Activated B cell treated with CpG ODN at 0.5 μM for 24 hours (primary cell): ENCODE measurements around the gene PALLD. TPM values are rescaled to one million over a fixed set of nuclear protein-coding genes. Genes with fewer than 3 reads are reported as not detected.

ENCODE experiments used
- ATAC-seq: fragments of 200-7000 bp; cut with Tn5 transposase; one replicate; pipeline ENCODE4 v1.10.0; 2021; ENCODE audit warnings: low read depth, mild to moderate bottlenecking, moderate library complexity
- CTCF ChIA-PET: fragments of 350-600 bp; sonication (Branson Sonifier 250); formaldehyde crosslinking; loops from one replicate; lab custom pipeline; 2021; ENCODE audit warnings: antibody characterized with exemption; lab: Charles Lee
- POLR2A ChIA-PET: fragments of 350-600 bp; sonication (Branson Sonifier 250); formaldehyde crosslinking; loops from one replicate; lab custom pipeline; 2021; ENCODE audit warnings: antibody characterized with exemption; lab: Charles Lee
- DNase-seq: peaks from one replicate; pipeline ENCODE4 v3.0.0; 2022
- H3K27ac Mint-ChIP-seq: one replicate; pipeline ENCODE4 v1.8.0; 2020; ENCODE audit warnings: mixed read lengths
- H3K27me3 Mint-ChIP-seq: one replicate; pipeline ENCODE4 v1.8.0; 2021; ENCODE audit warnings: mixed read lengths
- H3K36me3 Mint-ChIP-seq: one replicate; pipeline ENCODE4 v1.8.0; 2021; ENCODE audit warnings: low read depth, mixed read lengths
- H3K4me1 Mint-ChIP-seq: one replicate; pipeline ENCODE4 v1.8.0; 2021; ENCODE audit warnings: mixed read lengths
- H3K4me3 Mint-ChIP-seq: one replicate; pipeline ENCODE4 v1.8.0; 2020; ENCODE audit warnings: mild to moderate bottlenecking, mixed read lengths
- H3K9me3 Mint-ChIP-seq: one replicate; pipeline ENCODE4 v1.8.0; 2020; ENCODE audit warnings: mixed read lengths
- CTCF ChIP-seq: fragments of 200-600 bp; IDR thresholded peaks from one replicate; pipeline ENCODE4 v1.8.0; 2022; ENCODE audit warnings: antibody characterized with exemption, mild to moderate bottlenecking
- intact Hi-C: fragments of 100-400 bp; cut with micrococcal nuclease; formaldehyde crosslinking; loops from one replicate; pipeline ENCODE4 v1.15.1; 2024
- total RNA-seq: library from RNA; stranded (reverse); gene quantifications from 2 replicates; pipeline ENCODE4 v1.2.3, GENCODE V29; 2022

PALLD gene
- total RNA-seq, 1 donor from 2014 or later = 0.44 TPM

- Mint-ChIP-seq H3K4me3 (no peak overlapping the region), H3K9me3 (no peaks in the 10 kb centered on the region), H3K36me3 (no peaks in the 10 kb centered on the region), H3K27ac (no peak overlapping the region), H3K4me1 (no peaks in the 10 kb centered on the region), H3K27me3 (no peaks in the 10 kb centered on the region)
- ATAC-seq = no peak
- POLR2A ChIA-PET = no interaction called here
- TF ChIP-seq CTCF = no peak
- no peak for DNase-seq
- intact Hi-C loops = no loop called here
- CTCF ChIA-PET = no interaction called here
Measured at GRCh38 chr4:168623484-168623883, 126.6 kb downstream of the PALLD start.

- peaks cover 3% of the 10 kb centered on the region for H3K4me1 Mint-ChIP-seq
- intact Hi-C loops = no loop called here
- H3K9me3 Mint-ChIP-seq = no peaks in the 10 kb centered on the region
- no peak overlapping the region for H3K27ac Mint-ChIP-seq
- no peaks in the 10 kb centered on the region for H3K36me3 Mint-ChIP-seq
- H3K27me3 Mint-ChIP-seq = peaks cover 22% of the 10 kb centered on the region
- no peak overlapping the region for H3K4me3 Mint-ChIP-seq
- DNase-seq (no peak), ATAC-seq (no peak)
- ChIA-PET POLR2A (no interaction called here), CTCF (no interaction called here)
- TF ChIP-seq CTCF = no peak
Measured at GRCh38 chr4:168628251-168628650, 131.4 kb downstream of the PALLD start.

- Mint-ChIP-seq H3K27ac (no peak overlapping the region), H3K36me3 (no peaks in the 10 kb centered on the region), H3K4me1 (peaks cover 3% of the 10 kb centered on the region), H3K27me3 (peaks cover 30% of the 10 kb centered on the region), H3K9me3 (no peaks in the 10 kb centered on the region), H3K4me3 (no peak overlapping the region)
- DNase-seq (no peak), ATAC-seq (no peak)
- POLR2A ChIA-PET = no interaction called here
- TF ChIP-seq CTCF = no peak
- CTCF ChIA-PET = no interaction called here
- intact Hi-C loops = no loop called here
Measured at GRCh38 chr4:168629566-168629965, 132.7 kb downstream of the PALLD start.

- intact Hi-C loops = no loop called here
- Mint-ChIP-seq H3K4me3 (no peak overlapping the region), H3K36me3 (no peaks in the 10 kb centered on the region), H3K27ac (no peak overlapping the region), H3K4me1 (peaks cover 3% of the 10 kb centered on the region), H3K27me3 (peaks cover 34% of the 10 kb centered on the region), H3K9me3 (no peaks in the 10 kb centered on the region)
- CTCF ChIA-PET = no interaction called here
- POLR2A ChIA-PET = no interaction called here
- no peak for DNase-seq
- ATAC-seq = no peak
- no peak for TF ChIP-seq CTCF
Measured at GRCh38 chr4:168630445-168631187, 133.8 kb downstream of the PALLD start.

- no peak for DNase-seq
- H3K4me1 Mint-ChIP-seq = peaks cover 3% of the 10 kb centered on the region
- intact Hi-C loops = no loop called here
- no peaks in the 10 kb centered on the region for H3K9me3 Mint-ChIP-seq
- no peak overlapping the region for H3K4me3 Mint-ChIP-seq
- ATAC-seq = no peak
- peaks cover 34% of the 10 kb centered on the region for H3K27me3 Mint-ChIP-seq
- ChIA-PET CTCF (no interaction called here), POLR2A (no interaction called here)
- TF ChIP-seq CTCF = no peak
- no peak overlapping the region for H3K27ac Mint-ChIP-seq
- H3K36me3 Mint-ChIP-seq = no peaks in the 10 kb centered on the region
Measured at GRCh38 chr4:168631241-168632162, 134.7 kb downstream of the PALLD start.
